ENCODE data around the gene TMEM41B.

DNA sequence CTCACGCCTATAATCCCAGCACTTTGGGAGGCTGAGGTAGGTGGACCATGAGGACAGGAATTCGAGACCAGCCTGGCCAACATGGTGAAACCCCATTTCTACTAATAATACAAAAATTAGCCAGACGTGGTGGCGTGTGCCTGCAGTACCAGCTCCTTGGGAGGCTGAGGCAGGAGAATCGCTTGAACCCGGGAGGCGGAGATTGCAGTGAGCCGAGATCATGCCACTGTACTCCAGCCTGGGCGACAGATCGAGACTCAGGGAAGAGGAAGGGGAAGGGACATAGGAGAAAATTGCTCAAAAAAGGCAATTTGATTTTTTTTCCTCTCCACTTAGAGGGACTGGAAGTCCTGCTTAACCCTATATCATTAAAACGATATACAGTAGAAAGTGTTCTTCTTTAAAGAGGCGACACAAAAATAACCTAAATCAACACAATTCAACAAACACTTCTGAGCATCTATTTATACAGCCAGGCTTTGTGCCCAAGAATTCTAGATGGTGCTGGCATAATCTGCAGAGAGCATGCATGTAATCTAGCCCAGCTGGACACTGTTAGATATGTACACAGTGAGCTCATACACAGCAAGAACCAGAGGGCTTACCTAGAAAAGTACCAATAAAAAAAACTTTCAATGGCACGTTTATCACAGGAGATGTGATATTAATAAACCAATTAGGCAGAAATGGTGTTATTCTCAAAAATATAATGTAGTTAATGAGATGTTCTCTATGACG lies 28.4 kb downstream of the TMEM41B start:
- TF ChIP-seq, protein P1, sequence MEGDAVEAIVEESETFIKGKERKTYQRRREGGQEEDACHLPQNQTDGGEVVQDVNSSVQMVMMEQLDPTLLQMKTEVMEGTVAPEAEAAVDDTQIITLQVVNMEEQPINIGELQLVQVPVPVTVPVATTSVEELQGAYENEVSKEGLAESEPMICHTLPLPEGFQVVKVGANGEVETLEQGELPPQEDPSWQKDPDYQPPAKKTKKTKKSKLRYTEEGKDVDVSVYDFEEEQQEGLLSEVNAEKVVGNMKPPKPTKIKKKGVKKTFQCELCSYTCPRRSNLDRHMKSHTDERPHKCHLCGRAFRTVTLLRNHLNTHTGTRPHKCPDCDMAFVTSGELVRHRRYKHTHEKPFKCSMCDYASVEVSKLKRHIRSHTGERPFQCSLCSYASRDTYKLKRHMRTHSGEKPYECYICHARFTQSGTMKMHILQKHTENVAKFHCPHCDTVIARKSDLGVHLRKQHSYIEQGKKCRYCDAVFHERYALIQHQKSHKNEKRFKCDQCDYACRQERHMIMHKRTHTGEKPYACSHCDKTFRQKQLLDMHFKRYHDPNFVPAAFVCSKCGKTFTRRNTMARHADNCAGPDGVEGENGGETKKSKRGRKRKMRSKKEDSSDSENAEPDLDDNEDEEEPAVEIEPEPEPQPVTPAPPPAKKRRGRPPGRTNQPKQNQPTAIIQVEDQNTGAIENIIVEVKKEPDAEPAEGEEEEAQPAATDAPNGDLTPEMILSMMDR (IDR thresholded peaks at IDR 0.05; ENCODE audit: low read length), result no peak
- TF ChIP-seq EZH2 (IDR thresholded peaks at IDR 0.05; ENCODE audit: borderline replicate concordance, low read length), result no peak

All from OCI-LY1 (cell line).